ENCODE results near the gene LHX2. TPM values are rescaled to one million over a fixed set of nuclear protein-coding genes. Genes with fewer than 3 reads are reported as not detected.

Gene LHX2
- total RNA-seq, 3 donors from 2014 or later: not detected

DNA sequence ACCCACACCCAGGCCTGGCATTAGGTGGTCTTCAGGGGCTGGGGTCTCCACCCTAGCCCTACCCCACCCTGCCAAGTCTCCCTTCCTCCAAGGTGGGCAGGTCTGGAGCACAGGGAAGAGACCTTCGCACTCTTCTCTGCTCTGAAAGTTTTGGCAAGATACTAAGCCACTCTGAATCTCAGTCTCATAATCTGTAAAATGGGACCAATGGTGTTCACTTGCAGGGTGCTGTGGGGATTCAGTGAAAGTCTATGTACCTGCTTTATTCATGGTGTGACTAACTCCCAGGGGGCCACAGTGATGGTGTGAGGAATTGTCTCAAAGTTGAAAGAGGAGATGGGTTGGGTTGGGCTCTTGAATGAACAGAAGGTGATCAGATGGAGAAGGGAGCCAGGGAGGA lies 25.0 kb downstream of the LHX2 start:
- intact Hi-C loops (cut with DNase I, micrococcal nuclease): loop anchor here (10.0 kb wide), 1 partner anchor 492 kb away; no protein-coding TSS in a partner anchor

GRCh38 chr9:124037790-124038189 lies 26.2 kb downstream of the LHX2 start:
- intact Hi-C loops (cut with DNase I, micrococcal nuclease): loop anchor here (10.0 kb wide), 1 partner anchor 493 kb away; no protein-coding TSS in a partner anchor
- H3K4me1 ChIP-seq (ENCODE audit: low read depth): peaks cover 11% of the 10 kb centered on the region
- H3K9me3 ChIP-seq: no peaks in the 10 kb centered on the region
- TF ChIP-seq CTCF (IDR thresholded peaks at IDR 0.05): no peak
- H3K36me3 ChIP-seq (ENCODE audit: low read depth): no peaks in the 10 kb centered on the region
- H3K4me3 ChIP-seq: no peak overlapping the region
- ATAC-seq (no peak), DNase-seq (no peak)

More for the DNA sequence above, 25.0 kb downstream of the LHX2 start:
- H3K9me3 ChIP-seq: no peaks in the 10 kb centered on the region
- TF ChIP-seq CTCF (IDR thresholded peaks at IDR 0.05): no peak
- no peaks in the 10 kb centered on the region for H3K36me3 ChIP-seq (ENCODE audit: low read depth)
- DNase-seq (no peak), ATAC-seq (no peak)
- no peak overlapping the region for H3K4me3 ChIP-seq
- H3K4me1 ChIP-seq (ENCODE audit: low read depth): peaks cover 11% of the 10 kb centered on the region

- Histone ChIP-seq H3K4me3 (no peak overlapping the region), H3K4me1 (ENCODE audit: low read depth) (peaks cover 11% of the 10 kb centered on the region), H3K36me3 (ENCODE audit: low read depth) (no peaks in the 10 kb centered on the region), H3K9me3 (no peaks in the 10 kb centered on the region)
- no peak for TF ChIP-seq CTCF (IDR thresholded peaks at IDR 0.05)
- intact Hi-C loops (cut with DNase I, micrococcal nuclease): loop anchor here (10.0 kb wide), 1 partner anchor 493 kb away; no protein-coding TSS in a partner anchor
- DNase-seq: no peak
- peak; percentile 45 for ATAC-seq
Observed at GRCh38 chr9:124038239-124038638, 26.7 kb downstream of the LHX2 start.

DNA sequence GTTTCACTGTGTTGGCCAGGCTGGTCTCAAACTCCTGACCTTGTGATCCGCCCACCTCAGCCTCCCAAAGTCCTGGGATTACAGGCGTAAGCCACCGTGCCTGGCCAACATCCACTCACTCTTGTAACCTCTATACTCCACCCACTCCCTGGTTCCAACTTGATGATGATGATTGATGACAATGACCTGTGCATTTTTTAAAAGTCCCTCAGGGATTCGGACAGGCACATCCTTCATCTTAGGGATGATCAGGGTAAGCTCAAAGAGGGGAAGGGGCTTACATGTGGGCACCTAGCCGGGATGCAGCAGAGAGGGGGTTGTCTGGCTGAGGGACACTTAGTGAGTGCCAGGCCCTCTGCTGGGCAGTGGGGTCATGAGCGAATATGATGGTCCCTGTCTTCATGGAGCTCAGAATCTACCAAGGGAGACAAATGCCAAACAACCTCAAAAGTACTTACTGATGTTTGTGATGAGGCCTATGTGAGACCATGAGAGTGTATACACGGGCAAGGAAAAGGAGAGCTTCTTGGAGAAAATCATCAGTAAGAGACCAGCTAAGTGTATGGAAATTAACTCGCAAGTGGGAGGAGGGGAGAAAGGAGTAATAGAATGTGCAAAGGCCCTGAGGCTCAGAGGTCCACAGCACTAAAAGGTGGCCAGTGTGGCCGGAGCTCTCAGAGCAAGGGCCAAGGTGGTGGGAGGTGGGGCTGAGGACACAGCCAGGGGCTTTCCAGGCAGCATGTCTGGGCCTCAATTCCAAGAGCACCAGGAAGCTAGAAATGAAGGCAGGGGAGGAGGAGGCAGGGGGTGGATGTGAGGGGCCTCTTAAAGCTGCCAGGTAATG lies 27.4 kb downstream of the LHX2 start:
- Histone ChIP-seq H3K4me3 (no peak overlapping the region), H3K4me1 (ENCODE audit: low read depth) (peaks cover 11% of the 10 kb centered on the region), H3K9me3 (no peaks in the 10 kb centered on the region), H3K36me3 (ENCODE audit: low read depth) (no peaks in the 10 kb centered on the region)
- no peak for ATAC-seq
- no peak for DNase-seq
- no peak for TF ChIP-seq CTCF (IDR thresholded peaks at IDR 0.05)
- intact Hi-C loops (cut with DNase I, micrococcal nuclease): loop anchor here (10.0 kb wide), 1 partner anchor 494 kb away; no protein-coding TSS in a partner anchor

- ATAC-seq: peak; percentile 8
- intact Hi-C loops (cut with DNase I, micrococcal nuclease): no loop called here
- DNase-seq: no peak
Observed at GRCh38 chr9:124040186-124040931, 28.8 kb downstream of the LHX2 start.

More at GRCh38 chr9:124040186-124040931, 28.8 kb downstream of the LHX2 start:
- Histone ChIP-seq H3K4me1 (ENCODE audit: low read depth) (peaks cover 15% of the 10 kb centered on the region), H3K36me3 (ENCODE audit: low read depth) (no peaks in the 10 kb centered on the region), H3K9me3 (no peaks in the 10 kb centered on the region), H3K4me3 (no peak overlapping the region)
- TF ChIP-seq CTCF (IDR thresholded peaks at IDR 0.05): no peak

Measured in mucosa of descending colon (tissue), 3 donors.